ENCODE results near the gene SOX18. TPM values are rescaled to one million over a fixed set of nuclear protein-coding genes. Genes with fewer than 3 reads are reported as not detected.

SOX18 gene
- total and polyA plus RNA-seq, 2 of the 4 experiments (the other 2 are of a cell fraction): not detected

DNA sequence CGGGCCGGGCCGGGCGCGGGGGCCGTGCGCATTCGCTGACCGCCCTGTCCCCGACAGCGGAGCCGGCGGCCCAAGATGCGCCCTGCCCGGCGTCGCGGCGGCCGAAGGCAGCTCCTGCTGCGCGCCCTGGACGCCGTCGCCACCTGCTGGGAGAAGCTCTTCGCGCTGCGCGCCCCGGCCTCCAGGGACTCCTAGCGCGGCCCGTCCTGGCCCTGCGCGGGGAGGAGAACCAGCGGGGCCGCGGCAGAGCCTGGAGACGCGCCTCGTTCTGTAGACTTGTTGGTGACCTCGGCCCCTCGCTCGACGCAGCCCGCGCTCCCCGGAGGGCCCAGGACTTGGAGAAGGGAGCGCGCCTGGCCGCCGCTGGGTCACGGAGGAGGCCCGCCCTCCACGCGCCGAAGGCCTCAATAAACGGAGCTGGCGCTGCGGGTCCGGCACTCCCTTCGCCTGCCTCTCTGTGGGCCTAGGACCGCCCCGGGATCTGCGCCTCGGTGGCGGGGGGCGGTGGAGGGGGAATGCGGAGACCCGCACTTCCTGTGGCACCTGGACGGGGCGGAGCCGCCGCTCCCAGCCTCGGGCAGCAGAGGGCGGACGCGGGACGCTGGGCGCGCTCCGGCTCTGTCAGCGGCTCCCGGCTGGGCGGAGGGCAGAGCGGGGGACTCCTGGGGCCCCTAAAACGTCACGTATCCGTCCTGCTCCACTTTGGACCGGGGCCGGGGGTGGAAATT, 10.7 kb downstream of the SOX18 start (continued):
- TF ChIP-seq NFE2L2 (IDR thresholded peaks at IDR 0.05; ENCODE audit: low read depth, low read length): no peak

DNA sequence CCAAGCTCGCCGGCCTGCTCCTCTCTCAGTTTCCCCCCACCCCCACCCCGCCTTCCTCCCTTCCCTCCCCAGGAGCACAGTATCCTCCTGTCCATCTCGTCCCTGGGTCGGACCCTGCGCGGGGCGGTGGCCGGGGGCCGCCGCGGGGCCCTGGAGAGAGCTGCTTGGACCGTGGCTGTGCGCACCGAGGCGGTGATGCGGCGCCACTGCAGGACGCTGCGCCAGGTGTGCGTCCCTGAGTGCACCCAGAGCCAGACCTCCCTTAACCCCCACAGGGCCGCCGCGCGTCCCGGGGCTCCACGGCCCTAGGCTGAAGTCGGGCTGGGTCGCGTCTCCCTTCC, 11.2 kb downstream of the SOX18 start:
- Histone ChIP-seq H4K5ac (ENCODE audit: low read depth, low read length) (no peak overlapping the region), H3K4me2 (ENCODE audit: low read depth, low read length) (no peak overlapping the region), H3K79me1 (ENCODE audit: low read depth in 1 of 2, low read length in 2 of 2) (no peaks in the 10 kb centered on the region), H4K8ac (ENCODE audit: low read depth in 2 of 2, low read length in 2 of 2) (no peak overlapping the region), H2BK5ac (ENCODE audit: low read depth, low read length, poor library complexity, severe bottlenecking) (no peak overlapping the region), H3K27me3 (ENCODE audit: control insufficient read depth, insufficient read depth, low read length) (peaks cover 44% of the 10 kb centered on the region), H3K9me1 (ENCODE audit: insufficient read depth, low read length) (no peaks in the 10 kb centered on the region), H3K9me3 (ENCODE audit: control insufficient read depth, insufficient read depth, low read length) (no peaks in the 10 kb centered on the region), H3K23ac (ENCODE audit: low read depth, low read length) (no peak overlapping the region), H2BK15ac (ENCODE audit: low read depth, low read length) (no peak overlapping the region), H3K14ac (replicated peaks; ENCODE audit: low read depth, low read length) (no peak overlapping the region), H3K18ac (ENCODE audit: low read depth, low read length) (no peak overlapping the region), H2AK5ac (ENCODE audit: low read depth, low read length) (no peak overlapping the region), H3K4me1 (ENCODE audit: control insufficient read depth, insufficient read depth, low read length) (peaks cover 5% of the 10 kb centered on the region; the same call in 1 of the 2 replicates), H4K20me1 (ENCODE audit: insufficient read depth, low read length) (peaks cover 5% of the 10 kb centered on the region; the same call in 1 of the 2 replicates), H4K91ac (ENCODE audit: insufficient read depth, low read depth, low read length) (no peak overlapping the region), H2BK120ac (ENCODE audit: low read depth, low read length) (no peak overlapping the region), H3K9ac (ENCODE audit: low read depth, low read length) (no peak overlapping the region), H2AFZ (replicated peaks; ENCODE audit: low read length, poor library complexity) (peak overlapping the region; percentile 91), H3K4me3 (ENCODE audit: insufficient read depth, low read depth, low read length) (no peak overlapping the region), H3K4ac (ENCODE audit: low read depth, low read length) (no peak overlapping the region), H3K56ac (ENCODE audit: extremely low read depth, insufficient read depth, low read length) (no peak overlapping the region), H2AK9ac (replicated peaks; ENCODE audit: low read depth, low read length, poor library complexity) (peak overlapping the region; percentile 26), H3K36me3 (ENCODE audit: control insufficient read depth, insufficient read depth, low read length) (peaks cover 5% of the 10 kb centered on the region; the same call in 1 of the 2 replicates), H3K27ac (ENCODE audit: insufficient read depth, low read length) (no peak overlapping the region), H2BK20ac (ENCODE audit: low read depth, low read length) (no peak overlapping the region)
- in situ Hi-C loops (cut with MboI; ENCODE audit: low sequenced_read_pairs) (no loop called here), dilution Hi-C loops (cut with HindIII; ENCODE audit: low sequenced_read_pairs, unreplicated experiment) (no loop called here), intact Hi-C loops (cut with micrococcal nuclease) (loop anchor here (2.0 kb wide), 1 partner anchor 19 kb away; no protein-coding TSS in a partner anchor)
- TF ChIP-seq MAFK (IDR thresholded peaks at IDR 0.05; ENCODE audit: low read depth, low read length): no peak
- no peak for TF ChIP-seq POLR2A (IDR thresholded peaks at IDR 0.05; ENCODE audit: low read depth, low read length)
- TF ChIP-seq SMC3 (IDR thresholded peaks at IDR 0.05; ENCODE audit: low read depth, low read length): no peak
- TF ChIP-seq, protein P1, sequence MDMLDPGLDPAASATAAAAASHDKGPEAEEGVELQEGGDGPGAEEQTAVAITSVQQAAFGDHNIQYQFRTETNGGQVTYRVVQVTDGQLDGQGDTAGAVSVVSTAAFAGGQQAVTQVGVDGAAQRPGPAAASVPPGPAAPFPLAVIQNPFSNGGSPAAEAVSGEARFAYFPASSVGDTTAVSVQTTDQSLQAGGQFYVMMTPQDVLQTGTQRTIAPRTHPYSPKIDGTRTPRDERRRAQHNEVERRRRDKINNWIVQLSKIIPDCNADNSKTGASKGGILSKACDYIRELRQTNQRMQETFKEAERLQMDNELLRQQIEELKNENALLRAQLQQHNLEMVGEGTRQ (IDR thresholded peaks at IDR 0.05; ENCODE audit: low read depth, low read length): no peak
- no peak for TF ChIP-seq MAZ (IDR thresholded peaks at IDR 0.05; ENCODE audit: borderline replicate concordance, low read depth, low read length)
- no peak for TF ChIP-seq CHD1 (IDR thresholded peaks at IDR 0.05; ENCODE audit: low read depth, low read length)
- ATAC-seq (ENCODE audit: low read depth) (peak; percentile 2; the same call in 1 of the 2 replicates), DNase-seq (no peak)
- POLR2A ChIA-PET (ENCODE audit: unreplicated experiment): no interaction called here
- BruUV-seq (replicated peaks): no TSS peak
- 0% methylated on average over 3 of the region's 30 CpGs; no CpG with 5 or more reads in 1 of the 2 experiments for WGBS, 2 experiments (ENCODE audit: extremely low coverage in 2 of 2, insufficient read length in 1 of 2)
- CTCF ChIA-PET: interaction anchor here (0.8 to 1.9 kb wide), 5 partner anchors 10 to 500 kb away, joined by 3 to 8 read pairs (median 3); partner anchors contain the start of gene PTK6
